ENCODE results near the gene MAIP1.

MAIP1 gene

GRCh38 chr2:200000444-200001163 is 45.2 kb downstream of the MAIP1 start:
- Histone ChIP-seq H3K9me3 (ENCODE audit: control insufficient read depth, low read length) (no peaks in the 10 kb centered on the region), H3K4me3 (ENCODE audit: insufficient read depth, low read depth, low read length) (no peak overlapping the region), H3K4me1 (ENCODE audit: control insufficient read depth, insufficient read depth, low read length) (peaks cover 16% of the 10 kb centered on the region), H3K36me3 (ENCODE audit: control insufficient read depth, insufficient read depth, low read length) (no peaks in the 10 kb centered on the region), H3K27ac (ENCODE audit: insufficient read depth, low read depth, low read length, poor library complexity, severe bottlenecking) (no peak overlapping the region), H3K27me3 (ENCODE audit: control insufficient read depth, insufficient read depth, low read length, poor library complexity, severe bottlenecking) (no peaks in the 10 kb centered on the region)
- 88 to 99% methylated on average over 1 to 2 of the region's 2 CpGs for WGBS, 2 experiments

GRCh38 chr2:200003444-200003843 is 48.1 kb downstream of the MAIP1 start:
- 38 to 43% methylated on average over 1 of the region's 1 CpG for WGBS, 2 experiments
- Histone ChIP-seq H3K27ac (ENCODE audit: insufficient read depth, low read depth, low read length, poor library complexity, severe bottlenecking) (no peak overlapping the region), H3K4me3 (ENCODE audit: insufficient read depth, low read depth, low read length) (no peak overlapping the region), H3K36me3 (ENCODE audit: control insufficient read depth, insufficient read depth, low read length) (no peaks in the 10 kb centered on the region), H3K4me1 (ENCODE audit: control insufficient read depth, insufficient read depth, low read length) (peaks cover 16% of the 10 kb centered on the region), H3K9me3 (ENCODE audit: control insufficient read depth, low read length) (no peaks in the 10 kb centered on the region), H3K27me3 (ENCODE audit: control insufficient read depth, insufficient read depth, low read length, poor library complexity, severe bottlenecking) (no peaks in the 10 kb centered on the region)

- H3K27ac ChIP-seq (ENCODE audit: insufficient read depth, low read depth, low read length, poor library complexity, severe bottlenecking), result no peak overlapping the region
- no peaks in the 10 kb centered on the region for H3K36me3 ChIP-seq (ENCODE audit: control insufficient read depth, insufficient read depth, low read length)
- peaks cover 16% of the 10 kb centered on the region for H3K4me1 ChIP-seq (ENCODE audit: control insufficient read depth, insufficient read depth, low read length)
- H3K27me3 ChIP-seq (ENCODE audit: control insufficient read depth, insufficient read depth, low read length, poor library complexity, severe bottlenecking), result no peaks in the 10 kb centered on the region
- H3K9me3 ChIP-seq (ENCODE audit: control insufficient read depth, low read length), result no peaks in the 10 kb centered on the region
- no peak overlapping the region for H3K4me3 ChIP-seq (ENCODE audit: insufficient read depth, low read depth, low read length)
Observed at GRCh38 chr2:200005675-200006074, 50.3 kb downstream of the MAIP1 start.

- 86 to 100% methylated on average over 1 of the region's 1 CpG for WGBS, 2 experiments
- no peak overlapping the region for H3K4me3 ChIP-seq (ENCODE audit: insufficient read depth, low read depth, low read length)
Observed at GRCh38 chr2:200007306-200007705, 51.9 kb downstream of the MAIP1 start.

GRCh38 chr2:200012401-200012800 is 57.0 kb downstream of the MAIP1 start:
- Histone ChIP-seq H3K36me3 (ENCODE audit: control insufficient read depth, insufficient read depth, low read length) (no peaks in the 10 kb centered on the region), H3K4me3 (ENCODE audit: insufficient read depth, low read depth, low read length) (no peak overlapping the region), H3K9me3 (ENCODE audit: control insufficient read depth, low read length) (no peaks in the 10 kb centered on the region), H3K27me3 (ENCODE audit: control insufficient read depth, insufficient read depth, low read length, poor library complexity, severe bottlenecking) (no peaks in the 10 kb centered on the region), H3K4me1 (ENCODE audit: control insufficient read depth, insufficient read depth, low read length) (no peaks in the 10 kb centered on the region), H3K27ac (ENCODE audit: insufficient read depth, low read depth, low read length, poor library complexity, severe bottlenecking) (no peak overlapping the region)
- 92 to 100% methylated on average over 1 of the region's 1 CpG for WGBS, 2 experiments

More at GRCh38 chr2:200007306-200007705, 51.9 kb downstream of the MAIP1 start:
- Histone ChIP-seq H3K4me1 (ENCODE audit: control insufficient read depth, insufficient read depth, low read length) (peaks cover 15% of the 10 kb centered on the region), H3K27me3 (ENCODE audit: control insufficient read depth, insufficient read depth, low read length, poor library complexity, severe bottlenecking) (no peaks in the 10 kb centered on the region), H3K27ac (ENCODE audit: insufficient read depth, low read depth, low read length, poor library complexity, severe bottlenecking) (no peak overlapping the region), H3K9me3 (ENCODE audit: control insufficient read depth, low read length) (no peaks in the 10 kb centered on the region), H3K36me3 (ENCODE audit: control insufficient read depth, insufficient read depth, low read length) (no peaks in the 10 kb centered on the region)
